Stomach (tissue), 9 donors: ENCODE results near the gene GDF2. TPM values are rescaled to one million over a fixed set of nuclear protein-coding genes. Genes with fewer than 3 reads are reported as not detected.

ENCODE experiments used
- DNase-seq, 2 donors: peaks; one replicate each; pipeline versions ENCODE4 v3.0.0 to v3.0.0-alpha.2; 2013 to 2019
- H3K27ac ChIP-seq, 5 donors: fragments of 200-600 bp in 4 of 5; sonication (generic) in 4 of 5; one replicate each; pipeline ENCODE4 v1.5.1; 2013 to 2019; ENCODE audit warnings: mild to moderate bottlenecking in 1 of 5, moderate library complexity in 1 of 5
- H3K27me3 ChIP-seq, 3 donors: fragments of 200-600 bp; sonication (generic); one replicate each; pipeline ENCODE4 v1.5.1; 2017 to 2019; ENCODE audit warnings: mixed run types in 1 of 3
- H3K36me3 ChIP-seq, 4 donors: fragments of 200-600 bp; sonication (generic); 1 replicate in 3 of 4; 2 replicates in 1 of 4; pipeline ENCODE4 v1.5.1; 2016 to 2019
- H3K4me1 ChIP-seq, 4 donors: fragments of 200-600 bp; sonication (generic); one replicate each; pipeline ENCODE4 v1.5.1; 2016 to 2019
- H3K4me3 ChIP-seq, 4 donors: fragments of 200-600 bp; sonication (generic) in 3 of 4; one replicate each; pipeline ENCODE4 v1.5.1; 2016 to 2019; ENCODE audit warnings: mild to moderate bottlenecking in 1 of 4
- H3K9me3 ChIP-seq, 4 donors: fragments of 200-600 bp; sonication (generic); one replicate each; pipeline ENCODE4 v1.5.1; 2016 to 2019
- EP300 ChIP-seq: sonication (generic); formaldehyde crosslinking; IDR thresholded peaks from one replicate; pipeline ENCODE4 v1.6.1; 2017; ENCODE audit warnings: antibody characterized with exemption
- POLR2A ChIP-seq, 4 donors: fragments of 450-650 bp; IDR thresholded peaks; one replicate each; pipeline ENCODE4 v1.6.1; 2016; ENCODE audit warnings: antibody characterized with exemption in 4 of 4, control low read depth in 2 of 4, mild to moderate bottlenecking in 1 of 4, moderate library complexity in 1 of 4
- POLR2AphosphoS5 ChIP-seq, 3 donors: sonication (generic); formaldehyde crosslinking; IDR thresholded peaks; one replicate each; pipeline ENCODE4 v1.6.1; 2016; ENCODE audit warnings: antibody characterized with exemption in 3 of 3
- WGBS, 5 donors: extraction: QIAGEN DNeasy Blood & Tissue Kit in 3 of 5; methylation state at CpG; one replicate each; pipeline versions ENCODE4 v1.1.5 to v1.1.7; 2013 to 2018; 5-methylcytosine and 5-hydroxymethylcytosine counted together
- intact Hi-C: fragments of 100-400 bp; cut with DNase I; formaldehyde crosslinking; loops from one replicate; pipeline ENCODE4 v1.15.1; 2023; ENCODE audit warnings: low total_unique reads
- polyA plus RNA-seq, 3 donors: library from polyadenylated mRNA; stranded (reverse); fragments of 200-250 nt; gene quantifications; one replicate each; pipeline ENCODE4 v1.2.3, GENCODE V29; 2013
- total RNA-seq, 5 donors: library from RNA; depleted of rRNA; stranded (reverse); fragments of >200 nt; gene quantifications; one replicate each; pipeline versions ENCODE4 v1.1.0 to v1.2.3, GENCODE V29; 2014 to 2016
- TF ChIP-seq, protein P1 (sequence below), 7 experiments: fragments of 450-650 bp in 4 of 7; fragments of 200-600 bp in 3 of 7; sonication (generic) in 3 of 7; IDR thresholded peaks; one replicate each; pipeline ENCODE4 v1.5.1; 2016 to 2019; ENCODE audit warnings: antibody characterized with exemption in 7 of 7, control low read depth in 2 of 7, mild to moderate bottlenecking in 1 of 7
- donor health status: healthy with polysubstance abuse.
- donor health status: Bipolar disorder and iron deficiency.
- donor health status: healthy.

The GDF2 gene
- total and polyA plus RNA-seq, 8 donors, result not detected

DNA sequence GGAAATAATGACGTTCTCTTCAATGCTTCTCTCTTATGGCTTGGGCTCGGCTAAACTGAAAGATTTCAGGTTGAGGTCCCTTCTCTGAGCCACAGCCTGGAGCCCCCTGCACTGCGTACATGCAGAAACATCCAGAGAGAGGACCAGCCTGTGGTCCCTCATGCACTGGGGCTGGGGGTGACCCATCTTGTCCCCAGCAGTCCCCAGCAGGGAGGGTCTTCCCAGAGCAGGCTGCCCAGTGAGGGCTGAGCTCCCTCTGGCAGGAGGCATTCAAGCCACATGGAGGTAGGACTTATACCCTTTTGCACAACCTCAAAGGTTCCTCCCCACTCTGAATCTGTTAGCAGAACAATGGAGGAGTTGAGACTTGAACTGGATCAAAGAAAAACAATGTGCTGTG, 14.9 kb upstream of the GDF2 start:
- 84 to 94% (median 86%) methylated on average over 3 of the region's 3 CpGs for WGBS, 5 donors
- intact Hi-C loops, result no loop called here
- no peaks in the 10 kb centered on the region for H3K36me3 ChIP-seq
- no peak for DNase-seq
- H3K9me3 ChIP-seq, result no peaks in the 10 kb centered on the region
- H3K27ac ChIP-seq, result no peak overlapping the region
- peaks cover 7 to 15% (median 14%) of the 10 kb centered on the region in 4 donors for H3K4me1 ChIP-seq
- TF ChIP-seq EP300 (no peak), POLR2AphosphoS5 (IDR thresholded peaks at IDR 0.05) (no peak), POLR2A (IDR thresholded peaks at IDR 0.05) (no peak)
- TF ChIP-seq, protein P1, sequence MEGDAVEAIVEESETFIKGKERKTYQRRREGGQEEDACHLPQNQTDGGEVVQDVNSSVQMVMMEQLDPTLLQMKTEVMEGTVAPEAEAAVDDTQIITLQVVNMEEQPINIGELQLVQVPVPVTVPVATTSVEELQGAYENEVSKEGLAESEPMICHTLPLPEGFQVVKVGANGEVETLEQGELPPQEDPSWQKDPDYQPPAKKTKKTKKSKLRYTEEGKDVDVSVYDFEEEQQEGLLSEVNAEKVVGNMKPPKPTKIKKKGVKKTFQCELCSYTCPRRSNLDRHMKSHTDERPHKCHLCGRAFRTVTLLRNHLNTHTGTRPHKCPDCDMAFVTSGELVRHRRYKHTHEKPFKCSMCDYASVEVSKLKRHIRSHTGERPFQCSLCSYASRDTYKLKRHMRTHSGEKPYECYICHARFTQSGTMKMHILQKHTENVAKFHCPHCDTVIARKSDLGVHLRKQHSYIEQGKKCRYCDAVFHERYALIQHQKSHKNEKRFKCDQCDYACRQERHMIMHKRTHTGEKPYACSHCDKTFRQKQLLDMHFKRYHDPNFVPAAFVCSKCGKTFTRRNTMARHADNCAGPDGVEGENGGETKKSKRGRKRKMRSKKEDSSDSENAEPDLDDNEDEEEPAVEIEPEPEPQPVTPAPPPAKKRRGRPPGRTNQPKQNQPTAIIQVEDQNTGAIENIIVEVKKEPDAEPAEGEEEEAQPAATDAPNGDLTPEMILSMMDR (IDR thresholded peaks at IDR 0.05), result no peak
- no peak overlapping the region for H3K4me3 ChIP-seq
- peaks cover 0 to 48% (median 3%) of the 10 kb centered on the region in 3 donors for H3K27me3 ChIP-seq

DNA sequence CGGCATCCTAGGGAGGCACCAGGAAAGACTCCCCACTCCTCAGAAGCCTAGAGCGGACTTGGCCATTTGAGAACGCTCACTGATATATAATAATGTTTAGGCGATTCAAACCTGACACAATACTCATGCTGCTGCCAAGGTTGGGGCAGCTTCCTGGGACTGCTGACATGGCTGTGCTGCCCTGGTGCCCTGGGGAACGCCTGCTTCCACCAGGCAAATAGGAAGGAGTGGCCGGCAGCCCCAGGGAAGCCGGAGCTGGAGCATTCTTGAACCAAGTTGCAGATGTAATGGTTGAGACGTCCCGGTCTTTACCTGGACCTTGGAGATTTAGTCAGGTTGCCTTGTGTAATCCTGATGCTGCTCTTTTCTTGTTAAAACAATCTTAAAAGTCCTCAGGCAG, 13.5 kb upstream of the GDF2 start:
- no peak overlapping the region for H3K4me3 ChIP-seq

DNA sequence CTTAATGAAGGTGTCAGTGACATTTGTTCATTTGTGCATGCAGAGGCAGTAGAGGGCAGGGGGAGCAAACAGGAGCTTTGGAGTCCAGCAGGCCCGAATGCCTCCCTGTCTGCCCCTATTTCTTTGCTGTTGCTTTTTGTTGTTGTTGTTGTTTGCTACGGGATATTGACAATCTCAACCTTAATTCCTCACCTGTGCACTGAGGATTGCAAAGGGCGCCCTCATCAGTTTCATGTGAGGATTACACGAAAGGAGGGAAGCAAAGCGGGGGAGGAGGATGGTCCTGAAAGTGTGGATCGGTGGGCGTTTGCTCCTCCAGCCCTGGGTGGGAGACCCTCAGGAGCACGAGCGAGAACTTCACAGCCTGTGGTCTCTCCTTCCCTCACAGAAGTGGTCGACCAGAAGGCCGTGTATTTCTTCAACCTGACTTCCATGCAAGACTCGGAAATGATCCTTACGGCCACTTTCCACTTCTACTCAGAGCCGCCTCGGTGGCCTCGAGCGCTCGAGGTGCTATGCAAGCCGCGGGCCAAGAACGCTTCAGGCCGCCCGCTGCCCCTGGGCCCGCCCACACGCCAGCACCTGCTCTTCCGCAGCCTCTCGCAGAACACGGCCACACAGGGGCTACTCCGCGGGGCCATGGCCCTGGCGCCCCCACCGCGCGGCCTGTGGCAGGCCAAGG, 12.7 kb upstream of the GDF2 start:
- Histone ChIP-seq H3K4me3 (no peak overlapping the region), H3K27me3 (peaks cover 0 to 37% (median 0%) of the 10 kb centered on the region in 3 donors), H3K27ac (no peak overlapping the region), H3K36me3 (no peaks in the 10 kb centered on the region), H3K4me1 (peaks cover 7 to 15% (median 14%) of the 10 kb centered on the region in 4 donors), H3K9me3 (no peaks in the 10 kb centered on the region)
- intact Hi-C loops, result loop anchor here (5.0 kb wide), 1 partner anchor 257 kb away; no protein-coding TSS in a partner anchor
- TF ChIP-seq, protein P1 (IDR thresholded peaks at IDR 0.05), result no peak
- no peak for TF ChIP-seq POLR2A (IDR thresholded peaks at IDR 0.05)
- no peak for TF ChIP-seq EP300
- TF ChIP-seq POLR2AphosphoS5 (IDR thresholded peaks at IDR 0.05), result no peak
- DNase-seq, result no peak
- WGBS, 5 donors, result 85 to 89% (median 86%) methylated on average over 30 to 34 of the region's 34 CpGs

More for the DNA sequence above, 13.5 kb upstream of the GDF2 start:
- TF ChIP-seq, protein P1 (IDR thresholded peaks at IDR 0.05), result no peak
- no peak for TF ChIP-seq EP300
- no peak for TF ChIP-seq POLR2AphosphoS5 (IDR thresholded peaks at IDR 0.05)
- TF ChIP-seq POLR2A (IDR thresholded peaks at IDR 0.05), result no peak
- Histone ChIP-seq H3K4me1 (peaks cover 7 to 15% (median 14%) of the 10 kb centered on the region in 4 donors), H3K9me3 (no peaks in the 10 kb centered on the region), H3K36me3 (no peaks in the 10 kb centered on the region), H3K27ac (no peak overlapping the region), H3K27me3 (peaks cover 0 to 37% (median 2%) of the 10 kb centered on the region in 3 donors)
- no peak for DNase-seq
- 52 to 76% (median 65%) methylated on average over 9 of the region's 9 CpGs for WGBS, 5 donors
- intact Hi-C loops, result no loop called here

DNA sequence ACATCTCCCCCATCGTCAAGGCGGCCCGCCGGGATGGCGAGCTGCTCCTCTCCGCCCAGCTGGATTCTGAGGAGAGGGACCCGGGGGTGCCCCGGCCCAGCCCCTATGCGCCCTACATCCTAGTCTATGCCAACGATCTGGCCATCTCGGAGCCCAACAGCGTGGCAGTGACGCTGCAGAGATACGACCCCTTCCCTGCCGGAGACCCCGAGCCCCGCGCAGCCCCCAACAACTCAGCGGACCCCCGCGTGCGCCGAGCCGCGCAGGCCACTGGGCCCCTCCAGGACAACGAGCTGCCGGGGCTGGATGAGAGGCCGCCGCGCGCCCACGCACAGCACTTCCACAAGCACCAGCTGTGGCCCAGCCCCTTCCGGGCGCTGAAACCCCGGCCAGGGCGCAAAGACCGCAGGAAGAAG, 12.2 kb upstream of the GDF2 start:
- Histone ChIP-seq H3K9me3 (no peaks in the 10 kb centered on the region), H3K27me3 (peaks cover 0 to 32% (median 0%) of the 10 kb centered on the region in 3 donors), H3K4me1 (peaks cover 7 to 15% (median 14%) of the 10 kb centered on the region in 4 donors), H3K4me3 (no peak overlapping the region), H3K36me3 (no peaks in the 10 kb centered on the region), H3K27ac (no peak overlapping the region)
- intact Hi-C loops, result loop anchor here (5.0 kb wide), 1 partner anchor 258 kb away; no protein-coding TSS in a partner anchor
- WGBS, 5 donors, result 94 to 99% (median 97%) methylated on average over 19 to 37 of the region's 37 CpGs
- no peak for DNase-seq
- TF ChIP-seq POLR2A (IDR thresholded peaks at IDR 0.05) (no peak), EP300 (no peak), POLR2AphosphoS5 (IDR thresholded peaks at IDR 0.05) (no peak)
- TF ChIP-seq, protein P1 (IDR thresholded peaks at IDR 0.05), result no peak
